ENCODE results near the gene LILRB1. TPM values are rescaled to one million over a fixed set of nuclear protein-coding genes. Genes with fewer than 3 reads are reported as not detected.
A peak's percentile ranks its signal among the peaks of the same experiment; 100 is the strongest.

The LILRB1 gene
- total and polyA plus RNA-seq, 9 of the 15 experiments (the other 6 are each of a cell fraction or from before 2014, with no cell fraction given), result not detected

DNA sequence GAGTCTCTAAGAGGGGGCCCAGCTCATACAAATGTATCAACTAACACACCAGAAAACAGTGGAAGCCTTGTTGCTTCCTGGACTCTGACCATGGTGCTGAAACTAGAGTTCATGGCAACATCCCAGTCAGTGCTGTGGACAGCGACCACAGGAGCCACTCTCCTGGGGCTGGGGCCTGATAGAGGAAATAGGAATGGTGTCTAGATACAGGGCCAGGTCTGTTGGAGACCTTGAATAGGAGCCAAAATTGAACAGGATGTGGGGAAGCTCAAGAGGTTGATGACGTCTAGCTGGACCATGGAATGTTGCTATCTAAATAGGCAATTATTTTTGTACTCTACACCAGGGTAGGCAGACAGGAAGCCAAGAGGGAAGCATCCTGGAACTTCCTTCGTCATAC, 54.2 kb downstream of the LILRB1 start (continued):
- TF ChIP-seq, protein P1, sequence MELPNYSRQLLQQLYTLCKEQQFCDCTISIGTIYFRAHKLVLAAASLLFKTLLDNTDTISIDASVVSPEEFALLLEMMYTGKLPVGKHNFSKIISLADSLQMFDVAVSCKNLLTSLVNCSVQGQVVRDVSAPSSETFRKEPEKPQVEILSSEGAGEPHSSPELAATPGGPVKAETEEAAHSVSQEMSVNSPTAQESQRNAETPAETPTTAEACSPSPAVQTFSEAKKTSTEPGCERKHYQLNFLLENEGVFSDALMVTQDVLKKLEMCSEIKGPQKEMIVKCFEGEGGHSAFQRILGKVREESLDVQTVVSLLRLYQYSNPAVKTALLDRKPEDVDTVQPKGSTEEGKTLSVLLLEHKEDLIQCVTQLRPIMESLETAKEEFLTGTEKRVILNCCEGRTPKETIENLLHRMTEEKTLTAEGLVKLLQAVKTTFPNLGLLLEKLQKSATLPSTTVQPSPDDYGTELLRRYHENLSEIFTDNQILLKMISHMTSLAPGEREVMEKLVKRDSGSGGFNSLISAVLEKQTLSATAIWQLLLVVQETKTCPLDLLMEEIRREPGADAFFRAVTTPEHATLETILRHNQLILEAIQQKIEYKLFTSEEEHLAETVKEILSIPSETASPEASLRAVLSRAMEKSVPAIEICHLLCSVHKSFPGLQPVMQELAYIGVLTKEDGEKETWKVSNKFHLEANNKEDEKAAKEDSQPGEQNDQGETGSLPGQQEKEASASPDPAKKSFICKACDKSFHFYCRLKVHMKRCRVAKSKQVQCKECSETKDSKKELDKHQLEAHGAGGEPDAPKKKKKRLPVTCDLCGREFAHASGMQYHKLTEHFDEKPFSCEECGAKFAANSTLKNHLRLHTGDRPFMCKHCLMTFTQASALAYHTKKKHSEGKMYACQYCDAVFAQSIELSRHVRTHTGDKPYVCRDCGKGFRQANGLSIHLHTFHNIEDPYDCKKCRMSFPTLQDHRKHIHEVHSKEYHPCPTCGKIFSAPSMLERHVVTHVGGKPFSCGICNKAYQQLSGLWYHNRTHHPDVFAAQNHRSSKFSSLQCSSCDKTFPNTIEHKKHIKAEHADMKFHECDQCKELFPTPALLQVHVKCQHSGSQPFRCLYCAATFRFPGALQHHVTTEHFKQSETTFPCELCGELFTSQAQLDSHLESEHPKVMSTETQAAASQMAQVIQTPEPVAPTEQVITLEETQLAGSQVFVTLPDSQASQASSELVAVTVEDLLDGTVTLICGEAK (IDR thresholded peaks at IDR 0.05), result peak; percentile 87
- TF ChIP-seq, protein P1 (CRISPR knock-in tag; IDR thresholded peaks at IDR 0.05), result no peak
- TF ChIP-seq, protein P2, sequence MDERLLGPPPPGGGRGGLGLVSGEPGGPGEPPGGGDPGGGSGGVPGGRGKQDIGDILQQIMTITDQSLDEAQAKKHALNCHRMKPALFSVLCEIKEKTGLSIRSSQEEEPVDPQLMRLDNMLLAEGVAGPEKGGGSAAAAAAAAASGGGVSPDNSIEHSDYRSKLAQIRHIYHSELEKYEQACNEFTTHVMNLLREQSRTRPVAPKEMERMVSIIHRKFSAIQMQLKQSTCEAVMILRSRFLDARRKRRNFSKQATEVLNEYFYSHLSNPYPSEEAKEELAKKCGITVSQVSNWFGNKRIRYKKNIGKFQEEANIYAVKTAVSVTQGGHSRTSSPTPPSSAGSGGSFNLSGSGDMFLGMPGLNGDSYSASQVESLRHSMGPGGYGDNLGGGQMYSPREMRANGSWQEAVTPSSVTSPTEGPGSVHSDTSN (CRISPR knock-in tag; IDR thresholded peaks at IDR 0.05; ENCODE audit: low read depth), result peak; percentile 19; the same call in 1 of the 2 replicates
- TF ChIP-seq, protein P2 (tag; conservative IDR thresholded peaks at IDR 0.05; ENCODE audit: low read depth), result no peak
- no peak for TF ChIP-seq DNMT1 (IDR thresholded peaks at IDR 0.05)
- no peak for TF ChIP-seq ZKSCAN1 (IDR thresholded peaks at IDR 0.05; ENCODE audit: low read depth, low read length)
- no peak for TF ChIP-seq RBBP5 (IDR thresholded peaks at IDR 0.05; ENCODE audit: borderline replicate concordance, insufficient read depth, low read length, poor library complexity, severe bottlenecking)
- no peak for TF ChIP-seq PTBP1 (IDR thresholded peaks at IDR 0.05; ENCODE audit: low read depth, low read length)
- no peak for TF ChIP-seq IRF2 (CRISPR knock-in tag; IDR thresholded peaks at IDR 0.05)
- peak; percentile 55; the same call in 1 of the 2 replicates for TF ChIP-seq HMGXB4 (CRISPR knock-in tag; IDR thresholded peaks at IDR 0.05)
- no peak for TF ChIP-seq NEUROD1 (IDR thresholded peaks at IDR 0.05; ENCODE audit: borderline replicate concordance, low read depth, low read length, partially characterized antibody)
- TF ChIP-seq, protein P3, sequence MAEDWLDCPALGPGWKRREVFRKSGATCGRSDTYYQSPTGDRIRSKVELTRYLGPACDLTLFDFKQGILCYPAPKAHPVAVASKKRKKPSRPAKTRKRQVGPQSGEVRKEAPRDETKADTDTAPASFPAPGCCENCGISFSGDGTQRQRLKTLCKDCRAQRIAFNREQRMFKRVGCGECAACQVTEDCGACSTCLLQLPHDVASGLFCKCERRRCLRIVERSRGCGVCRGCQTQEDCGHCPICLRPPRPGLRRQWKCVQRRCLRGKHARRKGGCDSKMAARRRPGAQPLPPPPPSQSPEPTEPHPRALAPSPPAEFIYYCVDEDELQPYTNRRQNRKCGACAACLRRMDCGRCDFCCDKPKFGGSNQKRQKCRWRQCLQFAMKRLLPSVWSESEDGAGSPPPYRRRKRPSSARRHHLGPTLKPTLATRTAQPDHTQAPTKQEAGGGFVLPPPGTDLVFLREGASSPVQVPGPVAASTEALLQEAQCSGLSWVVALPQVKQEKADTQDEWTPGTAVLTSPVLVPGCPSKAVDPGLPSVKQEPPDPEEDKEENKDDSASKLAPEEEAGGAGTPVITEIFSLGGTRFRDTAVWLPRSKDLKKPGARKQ (CRISPR knock-in tag; IDR thresholded peaks at IDR 0.05), result no peak
